GM19240 (cell line): ENCODE measurements around the gene TOGARAM2.
"Not testable (repeated sequence)": the region's sequence is repeated elsewhere in the genome, so short reads cannot be mapped to it uniquely, and the experiment has no call there.

Experiments used
- DNase-seq: peaks from one replicate; pipeline ENCODE4 v3.0.0; 2011; ENCODE audit warnings: low spot score; ENCODE audit not compliant: insufficient read length

TOGARAM2 gene

GRCh38 chr2:29071032-29071975, 90.2 kb downstream of the TOGARAM2 start:
- DNase-seq = no peak

DNA sequence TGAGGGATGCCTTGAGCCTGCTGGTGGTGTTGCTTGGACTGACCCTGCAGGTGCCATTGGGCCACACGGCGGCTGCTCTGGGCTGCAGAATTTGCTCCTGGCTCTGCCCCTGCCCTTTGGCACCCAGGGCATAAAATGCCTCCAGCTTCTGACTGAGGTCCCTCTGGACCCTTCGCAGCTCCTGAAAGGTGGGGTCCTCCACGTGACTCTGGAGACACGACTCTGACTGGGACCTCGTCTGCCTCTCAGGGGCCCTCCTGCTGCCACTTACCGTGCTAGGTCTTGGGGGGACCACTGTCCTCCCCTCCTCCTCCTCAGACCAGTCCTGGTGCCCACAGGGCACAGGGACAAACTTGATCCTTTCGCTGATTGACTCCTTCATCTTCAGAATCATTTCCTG, 91.2 kb downstream of the TOGARAM2 start:
- DNase-seq = no peak

- DNase-seq = no peak
Observed at GRCh38 chr2:29072971-29073725, 92.0 kb downstream of the TOGARAM2 start.

GRCh38 chr2:29073933-29074332, 92.8 kb downstream of the TOGARAM2 start:
- no peak for DNase-seq

- DNase-seq = no peak
Observed at GRCh38 chr2:29074411-29074810, 93.3 kb downstream of the TOGARAM2 start, which contains the start of gene PCARE. Gene PCARE, minus strand, starts transcription at chr2:29074523. Its CDS starts 262 bp downstream, at chr2:29074261.

- DNase-seq = no peak
Observed at GRCh38 chr2:29075894-29076705, 95.0 kb downstream of the TOGARAM2 start.

DNA sequence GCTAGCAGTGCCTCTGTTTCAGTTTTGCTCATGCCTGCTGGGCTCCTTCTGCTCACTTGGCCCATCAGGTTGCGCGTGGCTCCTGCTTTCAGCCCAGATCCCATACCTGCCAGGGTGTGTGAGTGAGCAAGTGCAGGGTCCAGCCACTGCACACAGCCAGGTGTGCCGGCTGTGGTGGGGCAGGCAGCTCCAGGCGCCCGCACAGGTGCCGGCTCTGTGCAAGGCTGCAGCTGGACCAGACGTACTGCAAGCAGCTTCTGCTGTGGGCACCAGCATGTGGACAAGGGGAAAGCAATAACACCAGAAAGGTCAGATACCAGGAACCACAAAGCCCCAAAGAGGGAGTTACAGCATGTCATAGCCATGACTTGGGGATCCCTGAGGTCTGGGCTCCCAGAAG, 98.8 kb downstream of the TOGARAM2 start:
- DNase-seq = no peak

GRCh38 chr2:29080886-29081743, 100.0 kb downstream of the TOGARAM2 start:
- no peak for DNase-seq

DNA sequence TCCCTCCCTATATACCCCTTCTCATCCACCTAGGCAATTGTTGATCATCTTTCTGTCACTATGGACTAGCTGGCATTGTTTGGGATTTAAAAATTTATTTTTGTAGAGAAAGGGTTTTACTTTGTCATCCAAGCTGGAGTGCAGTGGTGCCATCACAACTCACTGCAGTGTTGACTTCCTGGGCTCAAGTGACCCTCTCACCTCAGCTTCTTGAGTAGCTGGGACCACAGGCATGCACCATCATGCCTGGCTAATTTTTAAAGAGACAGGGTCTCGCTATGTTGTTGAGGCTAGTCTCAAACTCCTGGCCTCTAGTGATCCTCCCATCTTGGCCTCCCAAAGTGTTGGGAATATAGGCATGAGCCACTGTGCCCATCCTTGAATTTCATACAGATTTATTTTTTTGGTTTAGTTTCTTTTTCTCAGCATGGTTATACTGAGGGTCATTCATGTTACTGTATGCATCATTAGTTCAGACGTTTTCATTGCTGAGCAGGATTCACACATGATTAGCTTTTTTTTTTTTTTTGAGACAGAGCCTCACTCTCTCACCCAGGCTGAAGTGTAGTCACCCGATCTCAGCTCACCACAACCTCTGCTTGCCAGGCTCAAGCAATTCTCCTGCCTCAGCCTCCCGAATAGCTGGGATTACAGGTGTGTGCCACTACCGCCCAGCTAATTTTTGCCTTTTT, 101.9 kb downstream of the TOGARAM2 start:
- DNase-seq = no peak

- no peak for DNase-seq
Observed at GRCh38 chr2:29084554-29084953, 103.5 kb downstream of the TOGARAM2 start.

DNA sequence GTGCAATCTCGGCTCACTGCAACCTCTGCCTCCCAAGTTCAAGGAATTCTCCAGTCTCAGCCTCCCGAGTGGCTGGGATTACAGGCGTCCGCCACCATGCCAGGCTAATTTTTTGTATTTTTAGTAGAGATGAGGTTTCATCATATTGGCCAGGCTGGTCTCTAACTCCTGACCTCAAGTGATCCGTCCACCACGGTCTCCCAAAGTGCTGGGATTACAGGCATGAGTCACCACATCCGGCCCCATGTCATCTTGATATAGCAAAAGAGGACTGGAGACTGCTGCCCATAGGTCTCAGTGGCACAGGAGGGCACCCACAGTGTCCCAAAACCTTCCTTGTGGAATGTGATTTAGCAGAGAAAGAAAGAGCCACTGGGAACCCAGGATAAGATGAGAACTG, 109.2 kb downstream of the TOGARAM2 start:
- DNase-seq = not testable (repeated sequence)

GRCh38 chr2:29096969-29097368, 115.9 kb downstream of the TOGARAM2 start:
- DNase-seq = no peak

DNA sequence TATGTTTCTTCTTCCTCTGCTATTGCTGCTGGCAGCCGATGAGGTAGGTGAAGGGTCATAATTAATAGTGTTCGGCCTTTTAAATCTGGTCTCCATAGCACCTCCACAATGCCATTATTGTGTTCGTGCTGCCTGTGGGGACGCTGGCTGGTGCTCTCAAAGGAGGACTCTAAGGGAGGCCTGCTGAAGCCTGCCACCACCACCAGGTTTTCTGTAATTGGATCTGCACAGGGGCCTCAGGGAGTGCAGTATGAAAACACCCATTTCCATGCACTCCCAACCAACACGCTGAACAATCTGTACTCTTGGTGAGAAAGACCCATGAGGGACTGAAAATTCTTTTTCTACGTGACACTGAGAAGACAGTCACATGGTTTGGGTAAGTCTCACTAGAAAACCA, 116.5 kb downstream of the TOGARAM2 start:
- DNase-seq = no peak

DNA sequence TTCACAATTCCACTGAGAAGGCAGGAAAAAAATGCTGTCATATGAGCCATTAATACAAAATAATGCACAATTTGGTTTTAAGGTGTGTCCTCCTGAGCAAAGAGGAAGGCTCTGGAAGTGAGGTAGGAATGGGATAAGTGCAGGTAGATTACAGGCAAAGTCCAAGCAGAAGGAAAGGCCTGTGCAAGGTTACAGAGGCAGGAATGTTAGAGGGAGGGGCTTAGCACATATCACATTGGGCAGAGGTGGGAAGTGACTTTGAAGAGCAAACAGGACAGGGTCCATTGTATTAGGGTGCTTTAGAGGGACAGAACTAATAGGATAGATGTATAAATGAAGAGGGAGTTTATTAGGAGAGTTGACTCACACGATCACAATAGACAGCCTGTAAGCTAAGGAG, 119.5 kb downstream of the TOGARAM2 start:
- no peak for DNase-seq
